AG10803 (cell line): ENCODE results near the gene SNX25.

Experiments used
- DNase-seq: peaks from one replicate; pipeline ENCODE4 v3.0.0; 2010; ENCODE audit warnings: low read depth
- H3K4me3 ChIP-seq: 2 replicates; pipeline ENCODE4 v1.5.1; 2011; ENCODE audit warnings: mild to moderate bottlenecking, low read length, control low read depth
- CTCF ChIP-seq: conservative IDR thresholded peaks from 2 replicates; pipeline ENCODE4 v1.5.1; 2011; ENCODE audit warnings: mild to moderate bottlenecking, low read length, control low read depth, inconsistent platforms

Gene SNX25

GRCh38 chr4:185213877-185214276 is 4.5 kb downstream of the SNX25 start:
- H3K4me3 ChIP-seq, result no peak overlapping the region
- no peak for DNase-seq
- TF ChIP-seq CTCF, result no peak

GRCh38 chr4:185215261-185215660 is 5.9 kb downstream of the SNX25 start:
- TF ChIP-seq CTCF, result no peak
- peak; percentile 72 for DNase-seq
- H3K4me3 ChIP-seq, result no peak overlapping the region

GRCh38 chr4:185217408-185217975 is 8.1 kb downstream of the SNX25 start:
- TF ChIP-seq CTCF, result no peak
- DNase-seq, result no peak

GRCh38 chr4:185218312-185218711 is 8.9 kb downstream of the SNX25 start:
- H3K4me3 ChIP-seq, result no peak overlapping the region
- TF ChIP-seq CTCF, result no peak
- no peak for DNase-seq

More at GRCh38 chr4:185217408-185217975, 8.1 kb downstream of the SNX25 start:
- H3K4me3 ChIP-seq, result no peak overlapping the region

- no peak overlapping the region for H3K4me3 ChIP-seq
- peak; percentile 91 for DNase-seq
- TF ChIP-seq CTCF, result no peak
Measured at GRCh38 chr4:185219551-185220344, 10.3 kb downstream of the SNX25 start.

GRCh38 chr4:185221491-185221890 is 12.1 kb downstream of the SNX25 start:
- no peak for DNase-seq
- no peak overlapping the region for H3K4me3 ChIP-seq
- TF ChIP-seq CTCF, result no peak

- no peak for TF ChIP-seq CTCF
- no peak for DNase-seq
- H3K4me3 ChIP-seq, result no peak overlapping the region
Measured at GRCh38 chr4:185221912-185222311, 12.5 kb downstream of the SNX25 start.
